Fibroblast of lung (primary cell): ENCODE data around the gene SDS. TPM values are rescaled to one million over a fixed set of nuclear protein-coding genes. Genes with fewer than 3 reads are reported as not detected.

Source experiments
- DNase-seq, 2 donors: peaks; one replicate each; pipeline versions ENCODE4 v3.0.0 to v3.0.0-alpha.2; 2010; ENCODE audit warnings: low read depth in 2 of 2
- H2AFZ ChIP-seq: 2 replicates; pipeline ENCODE4 v1.5.1; 2012; ENCODE audit warnings: low read length, control low read depth, inconsistent platforms
- H3K27ac ChIP-seq: 2 replicates; pipeline ENCODE4 v1.5.1; 2011; ENCODE audit warnings: low read length, control low read depth; ENCODE audit not compliant: insufficient read depth
- H3K27me3 ChIP-seq: 2 replicates; pipeline ENCODE4 v1.5.1; 2011; ENCODE audit warnings: mild to moderate bottlenecking, low read length; ENCODE audit not compliant: control insufficient read depth, insufficient read depth
- H3K36me3 ChIP-seq: 2 replicates; pipeline ENCODE4 v1.5.1; 2011; ENCODE audit warnings: low read length; ENCODE audit not compliant: control insufficient read depth, insufficient read depth
- H3K4me1 ChIP-seq: 2 replicates; pipeline ENCODE4 v1.5.1; 2011; ENCODE audit warnings: low read length; ENCODE audit not compliant: control insufficient read depth, insufficient read depth; ENCODE audit errors: extremely low read depth
- H3K4me2 ChIP-seq: 2 replicates; pipeline ENCODE4 v1.5.1; 2011; ENCODE audit warnings: low read length, control low read depth; ENCODE audit not compliant: insufficient read depth; ENCODE audit errors: extremely low read depth
- H3K4me3 ChIP-seq, 4 experiments: fragments of 200-600 bp in 1 of 4; sonication (generic) in 1 of 4; replicated peaks in 1 of 4; 2 replicates each; pipeline ENCODE4 v1.5.1; 2011 to 2016; ENCODE audit warnings: low read length in 4 of 4, low read depth in 3 of 4, mild to moderate bottlenecking in 3 of 4, control low read depth in 2 of 4, inconsistent platforms in 1 of 4, mixed read lengths in 1 of 4; ENCODE audit not compliant: insufficient read depth in 1 of 4; ENCODE audit errors: control extremely low read depth in 1 of 4
- H3K79me2 ChIP-seq: 2 replicates; pipeline ENCODE4 v1.5.1; 2012; ENCODE audit warnings: mild to moderate bottlenecking, low read length, inconsistent platforms; ENCODE audit not compliant: control insufficient read depth, insufficient read depth
- H3K9ac ChIP-seq: 2 replicates; pipeline ENCODE4 v1.5.1; 2011; ENCODE audit warnings: mild to moderate bottlenecking, low read length, control low read depth; ENCODE audit not compliant: insufficient read depth
- H3K9me3 ChIP-seq: 2 replicates; pipeline ENCODE4 v1.5.1; 2012; ENCODE audit warnings: low read depth, low read length; ENCODE audit not compliant: control insufficient read depth, insufficient read depth
- H4K20me1 ChIP-seq: 2 replicates; pipeline ENCODE4 v1.5.1; 2011; ENCODE audit warnings: low read length; ENCODE audit not compliant: control insufficient read depth, insufficient read depth; ENCODE audit errors: extremely low read depth
- CTCF ChIP-seq, 2 donors: IDR thresholded peaks in 1 of 2; conservative IDR thresholded peaks in 1 of 2; 1 replicate in 1 of 2; 2 replicates in 1 of 2; pipeline ENCODE4 v1.5.1; 2011 to 2012; ENCODE audit warnings: low read length in 2 of 2, control low read depth in 1 of 2, inconsistent platforms in 1 of 2, low read depth in 1 of 2, mild to moderate bottlenecking in 1 of 2
- EZH2 ChIP-seq: IDR thresholded peaks from 2 replicates; pipeline ENCODE4 v1.5.1; 2012; ENCODE audit warnings: low read length, control low read depth, mild to moderate bottlenecking; ENCODE audit errors: missing control alignments
- polyA plus RNA-seq, 2 donors: library from polyadenylated mRNA; depleted of rRNA in 1 of 2; stranded (reverse) in 1 of 2; unstranded in 1 of 2; fragments of >200 nt; gene quantifications; 2 replicates each; pipeline ENCODE4 v1.2.1, GENCODE V29; 2011 to 2012; ENCODE audit warnings: missing spikeins in 1 of 2
- total RNA-seq: library from RNA; depleted of rRNA; stranded (reverse); fragments of >200 nt; gene quantifications from 2 replicates; pipeline ENCODE4 v1.2.1, GENCODE V29; 2014

Gene SDS
- total and polyA plus RNA-seq, 2 donors (not counting 1 experiment from before 2014, with no cell fraction given), result not detected

- Histone ChIP-seq H3K4me1 (no peaks in the 10 kb centered on the region), H3K79me2 (no peaks in the 10 kb centered on the region), H3K4me3 (no peak overlapping the region), H3K9me3 (no peaks in the 10 kb centered on the region), H3K27me3 (no peaks in the 10 kb centered on the region), H3K4me2 (no peak overlapping the region), H3K9ac (no peak overlapping the region), H4K20me1 (no peaks in the 10 kb centered on the region), H3K27ac (no peak overlapping the region), H3K36me3 (peaks cover 9% of the 10 kb centered on the region), H2AFZ (no peak overlapping the region)
- DNase-seq, result no peak
- TF ChIP-seq CTCF (conservative IDR thresholded peaks at IDR 0.05 in 1 of 2, IDR thresholded peaks at IDR 0.05 in 1 of 2; ENCODE audit: low read depth in 1 of 2, low read length in 2 of 2) (no peak), EZH2 (no peak)
Measured at GRCh38 chr12:113386866-113387566, 16.7 kb downstream of the SDS start.

DNA sequence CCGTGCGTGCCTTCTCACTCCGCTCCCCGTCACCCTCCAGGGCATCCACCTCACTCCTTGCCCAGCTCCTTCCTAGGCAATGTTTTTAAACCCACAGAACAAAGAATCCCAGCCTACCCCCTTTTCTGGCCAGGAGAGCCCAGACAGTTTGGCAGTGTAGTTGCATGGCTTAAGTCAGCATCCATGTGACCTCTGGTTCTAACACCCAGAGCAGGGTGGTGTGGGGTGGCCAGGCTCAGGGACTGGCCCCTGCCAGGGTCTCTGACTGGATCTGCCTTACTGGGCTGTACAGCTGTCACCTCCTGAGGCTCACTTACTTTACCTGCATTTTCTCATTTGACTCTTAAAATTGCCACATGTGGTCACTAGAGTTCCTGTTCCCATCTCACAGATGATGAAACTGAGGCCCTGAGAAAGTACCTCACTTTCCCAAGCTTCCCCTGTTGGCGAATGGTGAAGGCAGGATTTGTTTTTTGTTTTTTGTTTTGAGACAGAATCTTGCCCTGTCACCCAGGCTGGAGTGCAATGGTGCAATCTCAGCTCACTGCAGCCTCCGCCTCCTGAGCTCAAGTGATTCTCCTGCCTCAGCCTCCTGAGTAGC is 18.3 kb downstream of the SDS start:
- no peaks in the 10 kb centered on the region for H3K4me1 ChIP-seq
- no peak overlapping the region for H3K4me3 ChIP-seq
- H3K27ac ChIP-seq, result no peak overlapping the region
- H3K4me2 ChIP-seq, result no peak overlapping the region
- no peak overlapping the region for H3K9ac ChIP-seq
- no peak for DNase-seq
- no peaks in the 10 kb centered on the region for H3K27me3 ChIP-seq
- H4K20me1 ChIP-seq, result no peaks in the 10 kb centered on the region
- no peak overlapping the region for H2AFZ ChIP-seq
- H3K79me2 ChIP-seq, result no peaks in the 10 kb centered on the region
- H3K36me3 ChIP-seq, result peaks cover 12% of the 10 kb centered on the region
- no peaks in the 10 kb centered on the region for H3K9me3 ChIP-seq
- TF ChIP-seq CTCF (conservative IDR thresholded peaks at IDR 0.05 in 1 of 2, IDR thresholded peaks at IDR 0.05 in 1 of 2; ENCODE audit: low read depth in 1 of 2, low read length in 2 of 2) (no peak), EZH2 (no peak)

- H3K9ac ChIP-seq, result no peak overlapping the region
- no peak overlapping the region for H3K27ac ChIP-seq
- no peak overlapping the region for H3K4me3 ChIP-seq
- no peak overlapping the region for H3K4me2 ChIP-seq
- peaks cover 12% of the 10 kb centered on the region for H3K36me3 ChIP-seq
- no peaks in the 10 kb centered on the region for H3K9me3 ChIP-seq
- H3K27me3 ChIP-seq, result no peaks in the 10 kb centered on the region
- no peak for TF ChIP-seq EZH2
- no peak for TF ChIP-seq CTCF (conservative IDR thresholded peaks at IDR 0.05 in 1 of 2, IDR thresholded peaks at IDR 0.05 in 1 of 2; ENCODE audit: low read depth in 1 of 2, low read length in 2 of 2)
- H3K79me2 ChIP-seq, result no peaks in the 10 kb centered on the region
- H3K4me1 ChIP-seq, result no peaks in the 10 kb centered on the region
- no peak for DNase-seq
- H4K20me1 ChIP-seq, result no peaks in the 10 kb centered on the region
- no peak overlapping the region for H2AFZ ChIP-seq
Measured at GRCh38 chr12:113384778-113385177, 18.9 kb downstream of the SDS start.
